ENCODE results near the gene KIF1A. TPM values are rescaled to one million over a fixed set of nuclear protein-coding genes. Genes with fewer than 3 reads are reported as not detected.

KIF1A gene
- total and polyA plus RNA-seq, 5 donors from 2014 or later, result not detected

DNA sequence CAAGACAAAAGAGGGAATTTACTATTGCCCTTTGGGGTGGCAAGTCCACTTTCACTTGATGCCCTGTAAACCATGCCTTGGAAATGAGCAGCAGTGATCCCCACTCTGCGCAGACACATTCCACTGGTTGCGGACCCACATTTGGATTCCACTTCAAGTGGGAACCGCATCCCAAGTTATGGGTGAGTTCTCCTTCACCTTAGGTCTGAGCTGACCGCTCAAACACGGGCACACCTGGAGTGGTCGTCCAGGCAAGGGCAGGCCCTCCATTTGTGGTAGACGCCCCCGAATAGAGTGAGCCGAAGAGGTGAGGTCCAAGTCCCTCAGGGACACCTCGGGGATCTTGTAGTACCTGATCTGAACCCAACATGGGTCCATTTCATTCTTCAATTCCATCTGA lies 38.9 kb upstream of the KIF1A start:
- Histone ChIP-seq H3K9me3 (ENCODE audit: control insufficient read depth in 2 of 2, low read length in 2 of 2) (peaks cover 0 to 7% of the 10 kb centered on the region in 2 experiments), H3K27me3 (ENCODE audit: control insufficient read depth, insufficient read depth, low read length) (no peaks in the 10 kb centered on the region), H3K4me3 (ENCODE audit: low read depth, low read length) (no peak overlapping the region), H3K27ac (ENCODE audit: insufficient read depth, low read length, poor library complexity, severe bottlenecking) (no peak overlapping the region), H3K4me1 (ENCODE audit: control insufficient read depth, insufficient read depth, low read length, poor library complexity, severe bottlenecking) (no peaks in the 10 kb centered on the region), H3K36me3 (ENCODE audit: control insufficient read depth, insufficient read depth, low read length) (no peaks in the 10 kb centered on the region)
- no peak overlapping the region for H3K27ac Mint-ChIP-seq
- H3K36me3 Mint-ChIP-seq, result peaks cover 4% of the 10 kb centered on the region
- ATAC-seq (ENCODE audit: low read depth in 2 of 2), result no peak
- no peak for DNase-seq
- peaks cover 12% of the 10 kb centered on the region for H3K27me3 Mint-ChIP-seq
- peaks cover 0 to 12% (median 1%) of the 10 kb centered on the region in 7 donors for H3K9me3 Mint-ChIP-seq
- H3K4me3 Mint-ChIP-seq, result no peak overlapping the region
- H3K4me1 Mint-ChIP-seq, result no peaks in the 10 kb centered on the region

DNA sequence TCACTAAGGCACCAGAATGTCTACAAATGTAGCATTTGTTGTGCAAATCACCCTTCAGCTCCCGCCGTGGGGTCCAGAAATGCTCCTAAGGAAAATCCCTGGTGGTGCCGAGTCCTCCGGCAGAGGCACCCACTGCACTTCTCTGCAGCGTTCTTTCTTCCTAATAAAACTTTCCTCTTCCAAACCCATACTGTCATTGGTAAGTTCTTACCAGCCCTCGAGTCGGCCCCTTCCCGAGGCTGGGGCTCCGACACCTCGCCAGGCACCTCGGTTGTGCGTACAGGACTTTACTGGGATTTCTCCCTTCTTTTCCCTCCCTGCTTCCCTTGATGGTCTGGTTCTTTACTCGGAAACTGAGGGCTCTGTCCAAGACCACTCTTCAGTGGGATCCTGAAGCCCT lies 38.3 kb upstream of the KIF1A start:
- Mint-ChIP-seq H3K36me3 (peaks cover 4% of the 10 kb centered on the region), H3K4me3 (no peak overlapping the region), H3K27ac (no peak overlapping the region), H3K27me3 (peaks cover 8% of the 10 kb centered on the region), H3K9me3 (peaks cover 0 to 12% (median 1%) of the 10 kb centered on the region in 7 donors), H3K4me1 (no peaks in the 10 kb centered on the region)
- ATAC-seq (ENCODE audit: low read depth in 2 of 2), result no peak
- Histone ChIP-seq H3K9me3 (ENCODE audit: control insufficient read depth in 2 of 2, low read length in 2 of 2) (peaks cover 0 to 7% of the 10 kb centered on the region in 2 experiments), H3K27ac (ENCODE audit: insufficient read depth, low read length, poor library complexity, severe bottlenecking) (no peak overlapping the region), H3K4me1 (ENCODE audit: control insufficient read depth, insufficient read depth, low read length, poor library complexity, severe bottlenecking) (no peaks in the 10 kb centered on the region), H3K4me3 (ENCODE audit: low read depth, low read length) (no peak overlapping the region), H3K36me3 (ENCODE audit: control insufficient read depth, insufficient read depth, low read length) (no peaks in the 10 kb centered on the region), H3K27me3 (ENCODE audit: control insufficient read depth, insufficient read depth, low read length) (no peaks in the 10 kb centered on the region)
- DNase-seq, result no peak

DNA sequence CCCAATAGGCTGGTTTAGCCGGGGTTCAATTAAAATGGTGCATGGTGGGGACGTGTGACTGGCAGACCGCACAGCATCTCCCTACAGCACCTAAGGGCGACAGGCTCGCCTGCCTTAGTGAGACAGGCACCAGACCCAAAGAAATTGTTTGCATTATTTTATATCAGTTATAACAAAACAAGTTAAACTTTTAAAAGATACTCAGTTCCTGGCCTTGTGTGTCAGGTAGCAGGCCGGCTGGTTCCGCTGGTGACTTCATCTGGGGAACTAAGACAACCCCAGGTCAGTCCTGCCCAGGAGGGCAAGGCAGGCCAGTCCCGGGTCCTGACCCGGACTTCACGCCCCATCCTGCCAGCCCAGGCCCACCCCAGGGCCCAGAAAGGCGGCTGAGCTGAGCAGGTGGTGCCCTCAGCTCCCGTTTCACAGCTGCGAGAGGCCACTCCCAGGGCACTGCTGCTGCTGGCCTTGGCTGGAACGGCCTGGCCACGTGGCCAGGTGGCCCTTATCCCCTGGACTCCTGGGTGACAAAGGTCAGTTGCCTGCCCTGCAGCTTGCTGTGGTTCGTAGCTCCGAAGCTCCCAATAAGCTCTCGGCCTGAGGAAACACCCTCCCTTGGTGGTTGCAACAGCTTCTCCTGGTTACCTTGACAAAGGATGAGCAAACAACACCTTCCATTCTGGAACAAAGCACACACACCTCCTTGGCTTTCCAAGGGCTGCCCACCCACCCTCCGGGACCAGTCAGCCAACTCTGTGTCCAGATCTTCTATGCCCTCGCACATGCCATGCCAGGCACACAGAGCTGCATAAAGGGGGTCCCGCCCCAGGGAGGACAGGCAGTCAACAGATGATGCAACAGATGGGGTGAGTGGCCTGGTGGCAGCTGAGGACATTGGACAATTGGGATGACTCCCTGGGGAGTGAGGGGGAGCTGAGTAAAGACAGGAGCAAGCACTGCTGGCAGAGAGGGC lies 37.3 kb upstream of the KIF1A start:
- no peak overlapping the region for H3K4me3 ChIP-seq (ENCODE audit: low read depth, low read length)
- Mint-ChIP-seq H3K27ac (no peak overlapping the region), H3K36me3 (peaks cover 4% of the 10 kb centered on the region), H3K4me1 (no peaks in the 10 kb centered on the region), H3K4me3 (no peak overlapping the region), H3K27me3 (peaks cover 8% of the 10 kb centered on the region), H3K9me3 (peaks cover 0 to 12% (median 1%) of the 10 kb centered on the region in 7 donors)
- no peaks in the 10 kb centered on the region for H3K4me1 ChIP-seq (ENCODE audit: control insufficient read depth, insufficient read depth, low read length, poor library complexity, severe bottlenecking)
- ATAC-seq (ENCODE audit: low read depth in 2 of 2) (no peak), DNase-seq (no peak)
- H3K36me3 ChIP-seq (ENCODE audit: control insufficient read depth, insufficient read depth, low read length), result no peaks in the 10 kb centered on the region
- no peak overlapping the region for H3K27ac ChIP-seq (ENCODE audit: insufficient read depth, low read length, poor library complexity, severe bottlenecking)
- H3K9me3 ChIP-seq (ENCODE audit: control insufficient read depth in 2 of 2, low read length in 2 of 2), result peaks cover 0 to 7% of the 10 kb centered on the region in 2 experiments
- H3K27me3 ChIP-seq (ENCODE audit: control insufficient read depth, insufficient read depth, low read length), result no peaks in the 10 kb centered on the region

DNA sequence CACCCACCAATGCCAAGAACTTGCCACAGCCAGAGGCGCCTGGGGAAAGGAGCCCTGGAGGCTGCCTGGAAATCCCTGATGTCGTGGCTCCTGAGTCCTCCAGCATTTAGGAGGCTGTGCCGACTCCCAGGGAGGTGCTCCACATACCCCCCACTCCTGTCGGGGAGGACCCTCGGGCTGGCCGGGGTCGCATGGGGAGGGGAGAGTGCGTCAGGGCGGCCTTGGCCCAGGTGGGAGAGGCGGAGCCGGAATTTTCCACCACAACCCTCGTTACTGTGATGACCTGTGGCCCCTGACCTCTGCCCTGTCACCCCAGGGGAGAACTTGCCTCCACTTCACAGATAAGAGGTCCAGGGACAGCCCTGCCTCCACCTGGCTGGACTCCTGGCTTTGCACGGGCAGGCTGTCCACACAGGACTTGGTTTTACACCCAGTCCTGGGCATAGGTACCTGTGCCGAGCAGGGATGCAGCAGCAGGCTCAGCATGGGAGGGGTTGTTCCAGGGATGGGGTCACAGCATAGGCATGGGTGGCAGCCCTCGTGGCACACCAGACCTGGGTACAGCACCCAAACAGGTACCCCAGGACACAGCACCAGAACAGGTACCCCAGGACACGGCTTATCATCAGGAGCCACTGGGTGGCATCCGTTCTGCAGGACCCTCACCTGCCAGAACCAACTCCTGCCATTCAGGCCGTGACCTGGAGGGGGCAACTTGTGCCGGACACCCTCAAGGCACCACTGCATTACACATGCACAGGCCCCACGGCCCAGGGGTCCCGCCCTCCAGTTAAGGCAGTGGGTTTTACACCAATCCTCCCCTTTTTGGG lies 36.3 kb upstream of the KIF1A start:
- H3K27ac Mint-ChIP-seq, result no peak overlapping the region
- no peak for ATAC-seq (ENCODE audit: low read depth in 2 of 2)
- Histone ChIP-seq H3K4me3 (ENCODE audit: low read depth, low read length) (no peak overlapping the region), H3K27ac (ENCODE audit: insufficient read depth, low read length, poor library complexity, severe bottlenecking) (no peak overlapping the region), H3K36me3 (ENCODE audit: control insufficient read depth, insufficient read depth, low read length) (no peaks in the 10 kb centered on the region), H3K27me3 (ENCODE audit: control insufficient read depth, insufficient read depth, low read length) (no peaks in the 10 kb centered on the region), H3K9me3 (ENCODE audit: control insufficient read depth in 2 of 2, low read length in 2 of 2) (peaks cover 0 to 7% of the 10 kb centered on the region in 2 experiments), H3K4me1 (ENCODE audit: control insufficient read depth, insufficient read depth, low read length, poor library complexity, severe bottlenecking) (no peaks in the 10 kb centered on the region)
- H3K27me3 Mint-ChIP-seq, result peaks cover 4% of the 10 kb centered on the region
- DNase-seq, result no peak
- H3K4me3 Mint-ChIP-seq, result no peak overlapping the region
- H3K4me1 Mint-ChIP-seq, result no peaks in the 10 kb centered on the region
- peaks cover 0 to 12% (median 1%) of the 10 kb centered on the region in 7 donors for H3K9me3 Mint-ChIP-seq
- peaks cover 4% of the 10 kb centered on the region for H3K36me3 Mint-ChIP-seq

DNA sequence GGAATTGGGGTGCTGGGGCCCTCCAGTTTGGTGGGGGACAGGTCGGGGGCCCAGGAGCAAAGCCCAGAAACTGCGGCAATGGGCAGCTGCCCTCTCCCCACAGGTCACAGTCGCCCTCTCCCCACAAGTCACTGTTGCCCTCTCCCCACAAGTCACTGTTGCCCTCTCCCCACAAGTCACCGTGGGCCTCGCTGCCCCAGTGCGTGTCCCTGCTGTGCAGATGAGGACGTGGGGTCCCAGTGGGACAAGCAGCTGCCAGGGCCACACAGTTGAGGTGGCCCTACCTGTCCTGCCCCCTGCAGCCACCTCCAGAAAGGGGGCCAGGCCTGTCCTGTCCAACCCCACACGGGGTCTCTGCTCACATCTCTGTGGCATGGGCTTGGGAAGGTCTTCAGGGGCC lies 35.7 kb upstream of the KIF1A start:
- ATAC-seq (ENCODE audit: low read depth in 2 of 2) (no peak), DNase-seq (no peak)
- Mint-ChIP-seq H3K27me3 (peaks cover under 1% of the 10 kb centered on the region), H3K4me1 (no peaks in the 10 kb centered on the region), H3K4me3 (no peak overlapping the region), H3K36me3 (peaks cover 4% of the 10 kb centered on the region), H3K27ac (no peak overlapping the region), H3K9me3 (peaks cover 0 to 12% (median 1%) of the 10 kb centered on the region in 7 donors)
- Histone ChIP-seq H3K27ac (ENCODE audit: insufficient read depth, low read length, poor library complexity, severe bottlenecking) (no peak overlapping the region), H3K9me3 (ENCODE audit: control insufficient read depth in 2 of 2, low read length in 2 of 2) (peaks cover 0 to 7% of the 10 kb centered on the region in 2 experiments), H3K4me3 (ENCODE audit: low read depth, low read length) (no peak overlapping the region), H3K36me3 (ENCODE audit: control insufficient read depth, insufficient read depth, low read length) (no peaks in the 10 kb centered on the region), H3K27me3 (ENCODE audit: control insufficient read depth, insufficient read depth, low read length) (no peaks in the 10 kb centered on the region), H3K4me1 (ENCODE audit: control insufficient read depth, insufficient read depth, low read length, poor library complexity, severe bottlenecking) (no peaks in the 10 kb centered on the region)

DNA sequence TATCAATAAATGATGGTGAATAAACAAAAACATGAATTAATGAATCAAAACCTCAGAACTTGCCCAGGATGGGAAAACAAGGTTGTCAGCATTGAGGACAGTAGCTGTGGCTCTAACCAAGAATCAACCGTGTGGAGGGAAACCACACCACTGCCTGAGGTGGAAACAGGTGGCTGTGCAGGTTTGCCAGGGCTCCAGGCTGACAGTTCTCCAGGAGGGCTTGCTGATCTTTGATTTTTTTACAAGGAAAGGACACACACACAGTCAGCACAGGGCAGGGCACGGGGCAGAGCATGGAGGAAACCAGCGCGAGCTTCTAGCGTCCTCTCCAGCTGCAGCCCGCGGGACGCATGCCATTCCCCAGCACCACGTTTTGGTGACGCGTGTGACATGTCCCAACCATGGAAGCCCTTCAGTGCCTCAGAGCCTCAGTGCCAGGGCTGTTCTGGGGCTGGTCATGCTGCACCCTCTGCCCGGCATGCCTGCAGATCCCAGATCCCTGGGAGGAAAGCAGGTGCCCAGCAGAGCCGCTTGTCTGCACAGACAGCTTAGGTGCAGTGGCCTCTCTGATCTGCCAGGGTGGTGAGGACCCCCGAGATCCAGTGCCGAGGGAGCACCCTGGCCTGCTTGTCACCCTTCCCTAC lies 32.8 kb upstream of the KIF1A start:
- DNase-seq, result no peak
- Histone ChIP-seq H3K4me3 (ENCODE audit: low read depth, low read length) (no peak overlapping the region), H3K36me3 (ENCODE audit: control insufficient read depth, insufficient read depth, low read length) (no peaks in the 10 kb centered on the region), H3K4me1 (ENCODE audit: control insufficient read depth, insufficient read depth, low read length, poor library complexity, severe bottlenecking) (no peaks in the 10 kb centered on the region), H3K27ac (ENCODE audit: insufficient read depth, low read length, poor library complexity, severe bottlenecking) (no peak overlapping the region), H3K27me3 (ENCODE audit: control insufficient read depth, insufficient read depth, low read length) (no peaks in the 10 kb centered on the region), H3K9me3 (ENCODE audit: control insufficient read depth in 2 of 2, low read length in 2 of 2) (peaks cover 0 to 7% of the 10 kb centered on the region in 2 experiments)
- H3K27me3 Mint-ChIP-seq, result no peaks in the 10 kb centered on the region
- no peaks in the 10 kb centered on the region for H3K4me1 Mint-ChIP-seq
- peaks cover 0 to 13% (median 1%) of the 10 kb centered on the region in 7 donors for H3K9me3 Mint-ChIP-seq
- no peak overlapping the region for H3K27ac Mint-ChIP-seq
- no peak overlapping the region for H3K4me3 Mint-ChIP-seq
- H3K36me3 Mint-ChIP-seq, result peaks cover 4% of the 10 kb centered on the region
- ATAC-seq (ENCODE audit: low read depth in 2 of 2), result no peak

All from CD4-positive, CD25-positive, alpha-beta regulatory T cell (primary cell).